Sigmoid colon (tissue), 7 donors: Measurements from ENCODE around the gene CACNB2. TPM values are rescaled to one million over a fixed set of nuclear protein-coding genes. Genes with fewer than 3 reads are reported as not detected.
A peak's percentile ranks its signal among the peaks of the same experiment; 100 is the strongest.

Experiments
- DNase-seq: peaks from one replicate; pipeline ENCODE4 v3.0.0-alpha.2; 2019
- H3K27ac ChIP-seq, 4 donors: fragments of 200-600 bp; sonication (generic); one replicate each; pipeline ENCODE4 v1.5.1; 2016 to 2019; ENCODE audit warnings: mild to moderate bottlenecking in 1 of 4
- H3K27me3 ChIP-seq, 3 donors: fragments of 200-600 bp; sonication (generic); one replicate each; pipeline ENCODE4 v1.5.1; 2019; ENCODE audit warnings: mild to moderate bottlenecking in 1 of 3
- H3K36me3 ChIP-seq, 4 donors: fragments of 200-600 bp; sonication (generic); one replicate each; pipeline ENCODE4 v1.5.1; 2016 to 2019
- H3K4me1 ChIP-seq, 4 donors: fragments of 200-600 bp; sonication (generic); one replicate each; pipeline ENCODE4 v1.5.1; 2017 to 2019
- H3K4me3 ChIP-seq, 4 donors: fragments of 200-600 bp; sonication (generic); one replicate each; pipeline ENCODE4 v1.5.1; 2017 to 2019; ENCODE audit warnings: mild to moderate bottlenecking in 2 of 4, moderate library complexity in 1 of 4
- H3K9me3 ChIP-seq, 4 donors: fragments of 200-600 bp in 3 of 4; sonication (generic) in 3 of 4; one replicate each; pipeline versions ENCODE4 v1.5.1 to v1.6.1; 2013 to 2019
- EP300 ChIP-seq, 4 donors: sonication (generic); formaldehyde crosslinking; IDR thresholded peaks; one replicate each; pipeline ENCODE4 v1.6.1; 2017; ENCODE audit warnings: antibody characterized with exemption in 4 of 4
- POLR2A ChIP-seq, 2 donors: fragments of 450-650 bp; IDR thresholded peaks; one replicate each; pipeline ENCODE4 v1.6.1; 2016; ENCODE audit warnings: antibody characterized with exemption in 2 of 2, mild to moderate bottlenecking in 2 of 2, moderate library complexity in 2 of 2
- POLR2AphosphoS5 ChIP-seq, 4 donors: sonication (generic); formaldehyde crosslinking; IDR thresholded peaks; one replicate each; pipeline ENCODE4 v1.6.1; 2017; ENCODE audit warnings: antibody characterized with exemption in 4 of 4
- WGBS, 2 donors: extraction: QIAGEN DNeasy Blood & Tissue Kit; methylation state at CpG; one replicate each; pipeline ENCODE4 v1.1.7; 2013; 5-methylcytosine and 5-hydroxymethylcytosine counted together
- intact Hi-C: fragments of 100-400 bp; cut with DNase I; formaldehyde crosslinking; loops from one replicate; pipeline ENCODE4 v1.15.1; 2023
- polyA plus RNA-seq, 3 donors: library from polyadenylated mRNA; stranded (reverse); fragments of 200-250 nt; gene quantifications; one replicate each; pipeline ENCODE4 v1.2.3, GENCODE V29; 2013
- total RNA-seq, 4 donors: library from RNA; depleted of rRNA; stranded (reverse); fragments of >200 nt; gene quantifications; one replicate each; pipeline ENCODE4 v1.1.0, GENCODE V29; 2016
- TF ChIP-seq, protein P1 (sequence below), 4 experiments: fragments of 450-650 bp in 3 of 4; fragments of 200-600 bp in 1 of 4; IDR thresholded peaks; one replicate each; pipeline ENCODE4 v1.5.1; 2016 to 2019; ENCODE audit warnings: antibody characterized with exemption in 4 of 4, mild to moderate bottlenecking in 3 of 4, moderate library complexity in 2 of 4
- donor health status: healthy with polysubstance abuse.
- donor health status: Bipolar disorder and iron deficiency.
- donor health status: healthy.

The CACNB2 gene
- total and polyA plus RNA-seq, 7 donors = 1.2 to 85.3 (median 36.0) TPM

GRCh38 chr10:18400201-18400905 is 260.1 kb downstream of the CACNB2 start:
- Histone ChIP-seq H3K4me3 (peak overlapping the region in 2 of 4 donors; percentile 11), H3K36me3 (no peaks in the 10 kb centered on the region), H3K4me1 (peaks cover 0 to 21% (median 11%) of the 10 kb centered on the region in 4 donors), H3K27me3 (no peaks in the 10 kb centered on the region), H3K9me3 (no peaks in the 10 kb centered on the region), H3K27ac (no peak overlapping the region)
- intact Hi-C loops = no loop called here
- no peak for TF ChIP-seq POLR2A (IDR thresholded peaks at IDR 0.05)
- no peak for TF ChIP-seq POLR2AphosphoS5 (IDR thresholded peaks at IDR 0.05)
- TF ChIP-seq EP300 (IDR thresholded peaks at IDR 0.05) = no peak
- TF ChIP-seq, protein P1, sequence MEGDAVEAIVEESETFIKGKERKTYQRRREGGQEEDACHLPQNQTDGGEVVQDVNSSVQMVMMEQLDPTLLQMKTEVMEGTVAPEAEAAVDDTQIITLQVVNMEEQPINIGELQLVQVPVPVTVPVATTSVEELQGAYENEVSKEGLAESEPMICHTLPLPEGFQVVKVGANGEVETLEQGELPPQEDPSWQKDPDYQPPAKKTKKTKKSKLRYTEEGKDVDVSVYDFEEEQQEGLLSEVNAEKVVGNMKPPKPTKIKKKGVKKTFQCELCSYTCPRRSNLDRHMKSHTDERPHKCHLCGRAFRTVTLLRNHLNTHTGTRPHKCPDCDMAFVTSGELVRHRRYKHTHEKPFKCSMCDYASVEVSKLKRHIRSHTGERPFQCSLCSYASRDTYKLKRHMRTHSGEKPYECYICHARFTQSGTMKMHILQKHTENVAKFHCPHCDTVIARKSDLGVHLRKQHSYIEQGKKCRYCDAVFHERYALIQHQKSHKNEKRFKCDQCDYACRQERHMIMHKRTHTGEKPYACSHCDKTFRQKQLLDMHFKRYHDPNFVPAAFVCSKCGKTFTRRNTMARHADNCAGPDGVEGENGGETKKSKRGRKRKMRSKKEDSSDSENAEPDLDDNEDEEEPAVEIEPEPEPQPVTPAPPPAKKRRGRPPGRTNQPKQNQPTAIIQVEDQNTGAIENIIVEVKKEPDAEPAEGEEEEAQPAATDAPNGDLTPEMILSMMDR (IDR thresholded peaks at IDR 0.05) = no peak
- WGBS, 2 donors = 2 to 14% methylated on average over 17 of the region's 17 CpGs
- no peak for DNase-seq

GRCh38 chr10:18400906-18401245 is 260.7 kb downstream of the CACNB2 start:
- intact Hi-C loops = no loop called here
- no peak for TF ChIP-seq POLR2AphosphoS5 (IDR thresholded peaks at IDR 0.05)
- TF ChIP-seq EP300 (IDR thresholded peaks at IDR 0.05) = no peak
- TF ChIP-seq, protein P1 (IDR thresholded peaks at IDR 0.05) = no peak
- TF ChIP-seq POLR2A (IDR thresholded peaks at IDR 0.05) = no peak
- no peaks in the 10 kb centered on the region for H3K27me3 ChIP-seq
- DNase-seq = no peak
- H3K4me3 ChIP-seq = peak overlapping the region in 1 of 4 donors; percentile 11
- H3K4me1 ChIP-seq = peaks cover 0 to 18% (median 9%) of the 10 kb centered on the region in 4 donors
- WGBS, 2 donors = 5 to 27% methylated on average over 11 of the region's 11 CpGs
- H3K9me3 ChIP-seq = no peaks in the 10 kb centered on the region
- no peak overlapping the region for H3K27ac ChIP-seq
- H3K36me3 ChIP-seq = no peaks in the 10 kb centered on the region

DNA sequence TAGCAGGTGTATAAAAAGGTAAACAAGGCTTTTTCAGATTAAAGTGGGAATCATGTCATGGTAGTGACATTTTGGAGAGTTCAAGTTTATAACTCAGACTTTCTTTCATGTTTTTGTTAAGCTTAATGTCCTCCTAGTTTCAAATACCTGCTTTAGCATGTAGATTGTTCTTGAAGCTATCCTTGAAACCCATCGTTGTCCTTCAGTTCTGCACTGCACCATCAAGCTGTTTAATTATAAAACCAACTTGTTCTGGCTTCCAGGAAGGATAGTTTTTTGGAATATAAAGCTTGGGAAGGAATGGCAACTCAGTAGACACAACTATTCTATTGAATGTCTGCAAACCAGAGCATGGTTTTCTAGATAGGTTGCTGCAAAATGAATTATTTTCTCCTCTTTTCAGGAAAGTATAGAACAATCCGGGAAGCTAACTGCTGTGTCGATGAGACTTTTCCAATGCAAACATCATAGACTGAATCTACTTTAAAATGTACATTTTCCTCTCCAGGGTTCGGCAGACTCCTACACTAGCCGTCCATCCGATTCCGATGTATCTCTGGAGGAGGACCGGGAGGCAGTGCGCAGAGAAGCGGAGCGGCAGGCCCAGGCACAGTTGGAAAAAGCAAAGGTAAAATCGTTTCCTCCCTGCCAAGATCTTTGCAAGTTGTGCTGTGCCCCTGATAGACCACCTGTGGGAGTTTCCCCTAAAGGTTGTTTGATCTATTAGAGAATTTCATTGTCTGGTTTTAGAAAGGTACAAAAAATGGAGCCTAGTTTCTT is 261.4 kb downstream of the CACNB2 start:
- Histone ChIP-seq H3K4me1 (peaks cover 0 to 18% (median 9%) of the 10 kb centered on the region in 4 donors), H3K9me3 (no peaks in the 10 kb centered on the region), H3K4me3 (no peak overlapping the region), H3K27me3 (no peaks in the 10 kb centered on the region), H3K36me3 (no peaks in the 10 kb centered on the region), H3K27ac (no peak overlapping the region)
- 23 to 81% methylated on average over 12 of the region's 12 CpGs for WGBS, 2 donors
- TF ChIP-seq EP300 (IDR thresholded peaks at IDR 0.05) (no peak), POLR2AphosphoS5 (IDR thresholded peaks at IDR 0.05) (no peak), POLR2A (IDR thresholded peaks at IDR 0.05) (no peak)
- TF ChIP-seq, protein P1 (IDR thresholded peaks at IDR 0.05) = no peak
- intact Hi-C loops = no loop called here
- no peak for DNase-seq

DNA sequence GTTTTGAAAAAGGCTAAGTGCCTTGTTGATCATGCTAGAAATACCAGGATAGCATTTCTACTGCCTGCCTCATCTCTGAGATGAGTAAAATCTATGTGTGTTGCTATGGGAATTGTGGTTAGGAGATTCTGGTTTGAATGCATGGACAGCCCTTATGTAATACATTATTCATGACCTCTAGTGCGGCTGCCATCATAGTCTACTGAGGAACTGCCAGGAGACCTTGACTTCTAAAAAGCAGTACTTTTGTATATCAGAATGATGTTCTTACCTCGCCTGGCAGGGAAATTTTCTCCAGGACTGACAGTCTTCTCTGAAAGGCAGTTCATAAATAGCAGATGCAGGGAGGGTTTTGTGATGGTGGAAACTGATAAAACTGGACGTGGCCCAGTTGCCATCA is 262.6 kb downstream of the CACNB2 start:
- no peaks in the 10 kb centered on the region for H3K36me3 ChIP-seq
- no peaks in the 10 kb centered on the region for H3K9me3 ChIP-seq
- H3K27me3 ChIP-seq = no peaks in the 10 kb centered on the region
- DNase-seq = no peak
- H3K27ac ChIP-seq = no peak overlapping the region
- WGBS, 2 donors = 85 to 90% methylated on average over 3 of the region's 3 CpGs
- intact Hi-C loops = no loop called here
- TF ChIP-seq EP300 (IDR thresholded peaks at IDR 0.05) (no peak), POLR2A (IDR thresholded peaks at IDR 0.05) (no peak), POLR2AphosphoS5 (IDR thresholded peaks at IDR 0.05) (no peak)
- TF ChIP-seq, protein P1 (IDR thresholded peaks at IDR 0.05) = no peak
- H3K4me3 ChIP-seq = no peak overlapping the region
- H3K4me1 ChIP-seq = peaks cover 0 to 18% (median 9%) of the 10 kb centered on the region in 4 donors
